BJ (cell line): ENCODE results near the gene MAP3K14. TPM values are rescaled to one million over a fixed set of nuclear protein-coding genes. Genes with fewer than 3 reads are reported as not detected.

Source experiments
- CTCF ChIA-PET: fragments of 350-600 bp; formaldehyde crosslinking; extraction: SDS; loops from one replicate; lab custom pipeline; 2021; ENCODE audit warnings: antibody characterized with exemption, inconsistent platforms; lab: Yijun Ruan, JAX
- POLR2A ChIA-PET: fragments of 300-600 bp; sonication (Branson Sonifier 250); formaldehyde crosslinking; extraction: SDS; loops from one replicate; lab custom pipeline; 2021; ENCODE audit warnings: antibody characterized with exemption; lab: Charles Lee
- DNase-seq: peaks from one replicate; pipeline ENCODE4 v3.0.0-alpha.2; 2011; ENCODE audit warnings: low read depth
- H3K27me3 ChIP-seq: 2 replicates; pipeline ENCODE4 v1.6.0; 2011; ENCODE audit warnings: low read length; ENCODE audit not compliant: control insufficient read depth, insufficient read depth
- H3K36me3 ChIP-seq: 2 replicates; pipeline ENCODE4 v1.5.1; 2011; ENCODE audit warnings: low read length; ENCODE audit not compliant: control insufficient read depth, insufficient read depth
- H3K4me3 ChIP-seq: 2 replicates; pipeline ENCODE4 v1.5.1; 2011; ENCODE audit warnings: low read depth, mild to moderate bottlenecking, control low read depth, low read length
- CTCF ChIP-seq: IDR thresholded peaks from 2 replicates; pipeline ENCODE4 v1.5.1; 2011; ENCODE audit warnings: low read depth, mild to moderate bottlenecking, control low read depth, inconsistent platforms, low read length, moderate library complexity; ENCODE audit not compliant: insufficient read depth
- polyA plus RNA-seq: library from polyadenylated mRNA; depleted of rRNA; stranded (reverse); fragments of >200 nt; gene quantifications from 2 replicates; pipeline ENCODE4 v1.2.3, GENCODE V29; 2011; rRNA removed

The MAP3K14 gene
- polyA plus RNA-seq, 1 experiment, result 6.5 TPM

GRCh38 chr17:45220079-45220478 lies 96.7 kb downstream of the MAP3K14 start:
- Histone ChIP-seq H3K27me3 (peaks cover 5% of the 10 kb centered on the region; the same call in 1 of the 2 replicates), H3K4me3 (no peak overlapping the region), H3K36me3 (no peaks in the 10 kb centered on the region)
- ChIA-PET CTCF (interaction anchor here (0.6 to 6.8 kb wide), 22 partner anchors 11 to 632 kb away, joined by 3 to 85 read pairs (median 11); partner anchors contain the start of genes ACBD4 and HEXIM1), POLR2A (no interaction called here)
- no peak for TF ChIP-seq CTCF
- no peak for DNase-seq

- no peak overlapping the region for H3K4me3 ChIP-seq
- POLR2A ChIA-PET, result no interaction called here
- CTCF ChIA-PET, result interaction anchor here (0.6 to 6.8 kb wide), 48 partner anchors 9 to 633 kb away, joined by 3 to 85 read pairs (median 4); partner anchors contain the start of genes ACBD4, HEXIM1 and MAP3K14
Observed at GRCh38 chr17:45218895-45219661, 97.7 kb downstream of the MAP3K14 start.

More at GRCh38 chr17:45218895-45219661, 97.7 kb downstream of the MAP3K14 start:
- Histone ChIP-seq H3K36me3 (no peaks in the 10 kb centered on the region), H3K27me3 (peaks cover 5% of the 10 kb centered on the region; the same call in 1 of the 2 replicates)
- TF ChIP-seq CTCF, result peak; percentile 84
- DNase-seq, result no peak

Other genes starting within 250 kb of the MAP3K14 start
- 47.5 and 81.6 TPM in 2 replicates for gene PLCD3, start 184.5 kb downstream of the MAP3K14 start, polyA plus RNA-seq
- 5.4 and 7.3 TPM in 2 replicates for gene ACBD4, start 181.3 kb downstream of the MAP3K14 start, polyA plus RNA-seq
- gene HEXIM1, start 168.5 kb downstream of the MAP3K14 start, polyA plus RNA-seq, result 16.0 and 16.7 TPM in 2 replicates
- gene HEXIM2, start 155.1 kb downstream of the MAP3K14 start, polyA plus RNA-seq, result 3.9 and 6.3 TPM in 2 replicates
- 2.0 TPM in 2 replicates for gene FMNL1, start 95.1 kb downstream of the MAP3K14 start, polyA plus RNA-seq
- gene SPATA32, start 54.9 kb downstream of the MAP3K14 start, polyA plus RNA-seq, result not detected in 2 replicates
- 1.4 and 2.3 TPM in 2 replicates for gene ARHGAP27, start 115.8 kb upstream of the MAP3K14 start, polyA plus RNA-seq
- gene PLEKHM1, start 173.7 kb upstream of the MAP3K14 start, polyA plus RNA-seq, result 15.0 and 28.7 TPM in 2 replicates